GM18498 (cell line): ENCODE results near the gene SERPINA6.
"Not testable (repeated sequence)": the region's sequence is repeated elsewhere in the genome, so short reads cannot be mapped to it uniquely, and the experiment has no call there.

ENCODE experiments used
- ATAC-seq: cut with Tn5 transposase; IDR thresholded peaks from one replicate; pipeline ENCODE4 v1.9.1; 2021; ENCODE audit warnings: mild to moderate bottlenecking, moderate library complexity; ENCODE audit not compliant: unreplicated experiment

The SERPINA6 gene

GRCh38 chr14:94295360-94296180, 27.6 kb downstream of the SERPINA6 start:
- no peak for ATAC-seq

- no peak for ATAC-seq
These were observed 29.6 kb downstream of the SERPINA6 start for GRCh38 chr14:94293578-94293924.

GRCh38 chr14:94292872-94293577, 30.1 kb downstream of the SERPINA6 start, which contains the start of gene SERPINA10:
Gene SERPINA10 (minus strand): TSS chr14:94293268. CDS start chr14:94290593, 2,675 bp downstream.
- no peak for ATAC-seq

- no peak for ATAC-seq
These were observed 30.6 kb downstream of the SERPINA6 start for GRCh38 chr14:94292526-94292871.

- ATAC-seq, result no peak
These were observed 31.1 kb downstream of the SERPINA6 start for GRCh38 chr14:94291906-94292525.

- ATAC-seq, result no peak
These were observed 31.8 kb downstream of the SERPINA6 start for GRCh38 chr14:94291159-94291905.

GRCh38 chr14:94290197-94290596, 32.9 kb downstream of the SERPINA6 start:
- ATAC-seq, result no peak

GRCh38 chr14:94288610-94289465, 34.3 kb downstream of the SERPINA6 start:
- ATAC-seq, result no peak

GRCh38 chr14:94285158-94285557, 38.0 kb downstream of the SERPINA6 start:
- no peak for ATAC-seq

GRCh38 chr14:94284221-94284620, 38.9 kb downstream of the SERPINA6 start:
- ATAC-seq, result no peak

GRCh38 chr14:94282991-94283723, 40.0 kb downstream of the SERPINA6 start:
- no peak for ATAC-seq

GRCh38 chr14:94278731-94279130, 44.4 kb downstream of the SERPINA6 start:
- ATAC-seq, result no peak

- ATAC-seq, result not testable (repeated sequence)
These were observed 46.1 kb downstream of the SERPINA6 start for GRCh38 chr14:94276898-94277561.

- no peak for ATAC-seq
These were observed 54.0 kb downstream of the SERPINA6 start for GRCh38 chr14:94269156-94269555.

- ATAC-seq, result not testable (repeated sequence)
These were observed 54.6 kb downstream of the SERPINA6 start for GRCh38 chr14:94268582-94268981.

GRCh38 chr14:94267352-94267751, 55.8 kb downstream of the SERPINA6 start:
- ATAC-seq, result no peak

- ATAC-seq, result not testable (repeated sequence)
These were observed 58.9 kb downstream of the SERPINA6 start for GRCh38 chr14:94264195-94264594.
